AG08396 (cell line): ENCODE measurements around the gene ZCCHC18.
"Not testable (repeated sequence)": the region's sequence is repeated elsewhere in the genome, so short reads cannot be mapped to it uniquely, and the experiment has no call there.

Source experiments
- DNase-seq: peaks from one replicate; pipeline ENCODE4 v3.0.0; 2012; ENCODE audit warnings: low spot score, mixed read lengths

Gene ZCCHC18

GRCh38 chrX:104112326-104112951 lies at the start of gene ZCCHC18:
Gene ZCCHC18, plus strand, starts transcription at chrX:104112523. Its CDS starts 1,589 bp downstream, at chrX:104114112.
- DNase-seq, result peak; percentile 81

GRCh38 chrX:104062636-104063035 lies 49.7 kb upstream of the ZCCHC18 start:
- not testable (repeated sequence) for DNase-seq

GRCh38 chrX:104075778-104076445 lies 36.4 kb upstream of the ZCCHC18 start, which contains the start of gene TMSB15C:
Gene TMSB15C, minus strand, starts transcription at chrX:104076236.
- not testable (repeated sequence) for DNase-seq

GRCh38 chrX:104077854-104078253 lies 34.5 kb upstream of the ZCCHC18 start:
- DNase-seq, result not testable (repeated sequence)

- DNase-seq, result no peak
Observed at GRCh38 chrX:104084063-104084462, 28.3 kb upstream of the ZCCHC18 start.

- DNase-seq, result no peak
Observed at GRCh38 chrX:104084534-104085277, 27.6 kb upstream of the ZCCHC18 start.

- DNase-seq, result no peak
Observed at GRCh38 chrX:104085477-104085876, 26.8 kb upstream of the ZCCHC18 start.

GRCh38 chrX:104085919-104086318 lies 26.4 kb upstream of the ZCCHC18 start:
- no peak for DNase-seq

GRCh38 chrX:104098151-104098808 lies 14.0 kb upstream of the ZCCHC18 start:
- DNase-seq, result peak; percentile 45

GRCh38 chrX:104098919-104099318 lies 13.4 kb upstream of the ZCCHC18 start:
- no peak for DNase-seq

GRCh38 chrX:104104676-104105075 lies 7.6 kb upstream of the ZCCHC18 start:
- no peak for DNase-seq

- DNase-seq, result no peak
Observed at GRCh38 chrX:104105330-104106262, 6.7 kb upstream of the ZCCHC18 start.

GRCh38 chrX:104108955-104109354 lies 3.4 kb upstream of the ZCCHC18 start:
- no peak for DNase-seq

GRCh38 chrX:104110491-104111240 lies 1.7 kb upstream of the ZCCHC18 start:
- DNase-seq, result not testable (repeated sequence)

- peak; percentile 23 for DNase-seq
Observed at GRCh38 chrX:104113222-104113965, 1.1 kb downstream of the ZCCHC18 start.

- no peak for DNase-seq
Observed at GRCh38 chrX:104117759-104118158, 5.4 kb downstream of the ZCCHC18 start.

GRCh38 chrX:104118765-104119164 lies 6.4 kb downstream of the ZCCHC18 start:
- no peak for DNase-seq

- DNase-seq, result no peak
Observed at GRCh38 chrX:104122829-104123228, 10.5 kb downstream of the ZCCHC18 start.

GRCh38 chrX:104126856-104127255 lies 14.5 kb downstream of the ZCCHC18 start:
- DNase-seq, result no peak

GRCh38 chrX:104130808-104131207 lies 18.5 kb downstream of the ZCCHC18 start:
- no peak for DNase-seq
